Right hindlimb (tissue), 1 donor: ENCODE data around the gene HSF2BP.
A peak's percentile ranks its signal among the peaks of the same experiment; 100 is the strongest.
"Not testable (repeated sequence)": the region's sequence is repeated elsewhere in the genome, so short reads cannot be mapped to it uniquely, and the experiment has no call there.

Experiments used
- DNase-seq: peaks from one replicate; pipeline ENCODE4 v3.0.0-alpha.2; 2018

HSF2BP gene

GRCh38 chr21:43596616-43597015, 62.7 kb downstream of the HSF2BP start:
- no peak for DNase-seq

GRCh38 chr21:43595769-43596168, 63.5 kb downstream of the HSF2BP start:
- DNase-seq, result not testable (repeated sequence)

GRCh38 chr21:43593078-43593477, 66.2 kb downstream of the HSF2BP start:
- DNase-seq, result no peak

DNA sequence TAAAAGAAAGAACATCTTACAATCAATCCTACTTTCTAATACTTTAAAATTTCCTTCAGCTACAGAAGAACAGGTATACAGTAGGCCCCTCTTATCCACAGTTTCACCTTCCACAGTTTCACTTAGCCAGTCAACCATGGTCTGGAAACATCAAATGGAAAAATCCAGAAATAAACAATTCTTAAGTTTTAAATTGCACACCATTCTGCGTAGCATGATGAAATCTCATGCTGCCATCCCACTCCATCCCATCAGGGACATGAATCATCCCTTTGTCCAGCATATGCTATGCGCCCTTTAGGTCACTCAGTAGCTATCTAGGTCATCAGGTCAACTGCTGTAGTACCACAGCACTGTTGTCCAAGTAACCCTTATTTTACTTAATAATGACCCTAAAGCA, 67.7 kb downstream of the HSF2BP start:
- DNase-seq, result no peak

- no peak for DNase-seq
Observed at GRCh38 chr21:43590194-43590593, 69.1 kb downstream of the HSF2BP start.

DNA sequence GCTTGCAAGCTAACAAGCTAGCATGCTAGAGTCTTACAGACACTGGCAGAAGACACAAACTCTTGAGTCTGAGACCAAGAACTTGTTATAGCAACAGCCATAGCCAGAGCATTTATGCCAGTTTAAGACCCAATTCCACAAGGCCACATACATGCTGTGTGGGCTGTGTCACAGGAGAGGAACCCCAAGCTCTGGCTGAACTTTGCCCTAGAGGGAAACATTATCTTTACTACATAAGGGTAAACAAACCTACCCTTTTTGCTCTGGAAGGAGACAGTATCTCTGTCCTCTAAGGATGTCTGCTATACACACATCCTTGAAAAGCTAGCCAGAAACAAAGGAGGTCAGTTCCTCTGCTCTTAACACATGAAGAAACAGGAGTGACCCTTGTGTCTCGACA, 70.3 kb downstream of the HSF2BP start:
- no peak for DNase-seq

DNA sequence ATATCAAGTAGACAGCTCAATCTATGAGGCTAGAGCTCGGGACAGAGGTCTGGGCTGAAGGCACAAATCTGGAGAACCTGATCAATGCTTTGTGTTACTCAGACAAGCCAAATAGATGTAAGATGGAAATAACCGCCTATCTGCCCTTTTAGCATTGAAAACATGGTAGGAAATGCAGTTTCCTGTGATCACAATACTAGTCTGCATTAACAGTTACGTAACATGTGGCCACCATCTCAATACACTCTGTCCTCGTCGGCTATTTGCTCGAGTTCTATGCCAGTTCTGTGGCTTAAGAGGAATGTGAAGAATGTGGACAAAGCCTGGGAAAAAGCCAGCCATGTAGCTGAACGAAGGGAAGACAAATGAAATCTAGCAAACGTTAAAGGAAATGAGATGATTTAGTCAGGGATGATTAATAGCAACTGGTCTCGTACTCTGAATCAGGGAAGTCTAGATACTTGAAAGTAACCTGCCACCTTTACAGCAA, 73.3 kb downstream of the HSF2BP start:
- DNase-seq, result peak; percentile 79

GRCh38 chr21:43585514-43585913, 73.8 kb downstream of the HSF2BP start:
- DNase-seq, result no peak

- DNase-seq, result no peak
Observed at GRCh38 chr21:43581453-43581852, 77.8 kb downstream of the HSF2BP start.

- no peak for DNase-seq
Observed at GRCh38 chr21:43578677-43579303, 80.5 kb downstream of the HSF2BP start.

DNA sequence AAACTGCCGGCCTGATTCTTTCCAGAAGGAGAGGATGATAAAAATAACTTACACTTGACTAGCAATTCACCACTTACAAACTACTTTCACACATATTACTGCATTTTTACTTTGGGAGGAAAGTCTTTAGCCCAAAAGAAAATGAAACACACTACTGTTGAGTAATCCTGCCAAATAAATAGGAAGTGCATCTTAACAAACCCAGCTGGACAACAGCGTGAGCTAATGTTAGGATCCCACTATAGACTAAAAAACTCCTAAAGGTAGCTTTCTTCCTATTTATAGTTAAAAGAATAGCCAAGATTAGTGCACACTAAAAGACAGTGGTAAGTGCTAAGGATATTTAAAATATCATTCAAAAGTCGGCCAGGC, 83.8 kb downstream of the HSF2BP start:
- no peak for DNase-seq

DNA sequence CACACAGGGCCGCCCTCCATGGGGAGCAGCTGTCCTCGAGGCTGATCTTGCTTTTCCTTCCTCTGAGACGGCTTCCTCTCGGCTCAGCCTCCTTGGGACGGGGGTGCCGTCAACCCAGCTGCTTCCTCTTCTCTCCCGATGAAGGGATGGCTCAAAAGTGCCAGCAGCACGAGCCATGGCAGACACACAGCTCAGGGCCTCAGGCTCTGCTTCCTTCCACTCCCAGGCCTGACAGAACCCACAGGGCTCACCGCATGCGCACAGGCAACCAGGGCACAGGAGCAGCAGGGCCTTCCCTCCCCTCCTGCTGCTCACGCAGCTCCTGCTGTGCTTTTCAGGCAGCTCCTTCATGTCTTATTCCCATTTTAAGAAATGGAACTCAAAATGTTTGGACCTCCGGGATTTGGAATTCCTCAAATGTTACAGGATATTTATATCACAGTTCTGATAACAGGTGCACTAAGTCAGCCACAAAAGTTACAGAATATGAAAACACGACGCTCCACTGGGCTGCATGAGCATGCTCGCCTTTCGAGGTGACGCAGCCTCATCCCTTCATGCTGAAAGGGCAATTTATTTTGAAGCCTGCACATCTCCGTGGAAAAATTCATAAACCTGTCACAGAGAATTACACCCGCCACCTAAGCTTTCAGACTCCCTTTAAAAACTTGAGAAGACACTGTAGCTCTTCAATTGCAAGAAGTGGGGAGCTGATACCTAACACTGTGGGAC, 84.4 kb downstream of the HSF2BP start:
- DNase-seq, result no peak

DNA sequence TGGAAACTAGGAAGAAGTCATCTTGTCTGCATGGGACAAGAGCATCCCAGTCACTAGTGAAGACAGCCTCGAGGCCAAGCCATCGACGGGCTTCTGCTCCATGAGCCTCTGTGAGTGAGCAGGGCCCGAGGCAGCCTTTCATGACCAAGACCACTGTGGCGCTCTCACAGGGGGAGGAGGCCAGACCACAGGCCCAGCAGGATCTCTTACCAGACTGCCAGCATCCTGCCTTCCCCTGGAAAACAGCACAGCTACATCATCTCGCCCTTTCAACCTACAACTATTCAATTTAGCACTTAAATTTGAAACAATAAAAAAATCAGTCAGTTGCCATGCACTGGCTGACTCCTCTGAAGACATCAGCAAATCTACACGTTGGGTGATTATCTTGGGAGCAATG, 85.4 kb downstream of the HSF2BP start:
- no peak for DNase-seq

DNA sequence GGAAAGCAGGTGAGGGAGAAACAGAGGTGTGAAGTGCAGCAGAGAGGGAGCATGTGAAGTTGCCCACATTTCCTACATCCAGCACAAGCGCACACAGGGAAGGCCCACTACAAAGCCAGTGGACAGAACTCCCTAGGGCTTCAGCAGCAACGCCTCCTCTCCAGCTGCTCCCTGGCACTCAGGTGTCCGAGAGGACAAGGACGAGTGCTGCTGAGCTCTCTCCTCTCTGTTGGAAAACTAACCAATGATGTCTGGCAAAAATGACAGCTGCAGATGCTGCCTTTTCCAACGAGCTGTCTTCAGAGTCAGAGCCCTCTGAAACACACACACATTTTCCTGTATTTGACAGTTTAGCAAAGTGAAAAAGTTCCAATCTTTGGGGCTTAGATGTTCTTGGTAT, 86.8 kb downstream of the HSF2BP start:
- no peak for DNase-seq

GRCh38 chr21:43571976-43572375, 87.3 kb downstream of the HSF2BP start:
- DNase-seq, result no peak

DNA sequence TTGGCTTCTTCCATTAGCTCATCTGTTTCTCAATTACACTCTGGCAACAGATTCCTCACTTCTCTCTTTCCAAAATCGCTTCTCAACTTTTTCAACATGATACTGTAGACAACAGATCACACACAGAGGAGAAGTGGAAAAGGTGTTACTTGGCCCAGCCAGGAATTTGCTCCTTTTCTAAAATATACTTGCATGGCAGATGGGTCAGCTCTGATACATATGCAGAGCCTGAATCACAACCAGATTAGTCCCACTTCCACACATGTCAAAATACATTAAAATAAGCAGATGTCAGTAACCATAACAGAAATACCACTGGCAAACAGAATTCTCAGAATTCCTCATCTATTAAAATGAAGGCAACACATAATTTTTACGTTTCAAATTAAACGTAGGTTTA, 89.1 kb downstream of the HSF2BP start:
- DNase-seq, result not testable (repeated sequence)

GRCh38 chr21:43562451-43562850, 96.8 kb downstream of the HSF2BP start:
- DNase-seq, result not testable (repeated sequence)

GRCh38 chr21:43540561-43540960, 118.7 kb downstream of the HSF2BP start:
- not testable (repeated sequence) for DNase-seq

DNA sequence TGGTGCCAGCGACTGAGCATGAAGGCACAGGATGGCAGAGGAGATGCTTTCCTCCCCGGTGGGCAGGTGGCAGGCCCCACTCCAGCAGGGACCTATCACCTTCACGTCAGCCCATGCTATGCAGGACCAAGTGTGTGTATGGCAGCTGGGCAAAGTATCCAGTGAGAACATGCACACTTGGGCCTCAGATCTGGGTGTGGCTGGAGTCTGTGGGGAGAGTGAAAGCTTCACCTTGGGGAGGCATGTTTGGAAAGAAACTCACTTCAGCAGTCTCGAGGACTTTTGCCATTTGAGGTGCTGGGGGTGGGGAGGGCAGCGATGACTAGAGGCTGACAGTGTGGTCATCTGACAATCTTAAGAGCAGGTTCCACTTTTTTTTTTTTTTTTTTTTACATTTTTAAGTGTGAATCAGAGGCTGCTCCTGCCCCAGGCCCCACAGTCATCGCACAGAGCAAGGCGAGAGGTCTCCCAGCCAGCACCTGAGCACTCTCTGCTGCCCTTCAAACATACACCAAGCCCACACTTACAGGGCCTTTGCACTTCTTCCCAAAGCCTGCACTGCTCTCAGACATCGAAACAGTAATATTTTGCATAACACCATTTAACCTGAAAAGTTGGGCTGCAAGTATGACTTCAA, 136.7 kb downstream of the HSF2BP start:
- not testable (repeated sequence) for DNase-seq

GRCh38 chr21:43517701-43518100, 141.6 kb downstream of the HSF2BP start:
- not testable (repeated sequence) for DNase-seq

DNA sequence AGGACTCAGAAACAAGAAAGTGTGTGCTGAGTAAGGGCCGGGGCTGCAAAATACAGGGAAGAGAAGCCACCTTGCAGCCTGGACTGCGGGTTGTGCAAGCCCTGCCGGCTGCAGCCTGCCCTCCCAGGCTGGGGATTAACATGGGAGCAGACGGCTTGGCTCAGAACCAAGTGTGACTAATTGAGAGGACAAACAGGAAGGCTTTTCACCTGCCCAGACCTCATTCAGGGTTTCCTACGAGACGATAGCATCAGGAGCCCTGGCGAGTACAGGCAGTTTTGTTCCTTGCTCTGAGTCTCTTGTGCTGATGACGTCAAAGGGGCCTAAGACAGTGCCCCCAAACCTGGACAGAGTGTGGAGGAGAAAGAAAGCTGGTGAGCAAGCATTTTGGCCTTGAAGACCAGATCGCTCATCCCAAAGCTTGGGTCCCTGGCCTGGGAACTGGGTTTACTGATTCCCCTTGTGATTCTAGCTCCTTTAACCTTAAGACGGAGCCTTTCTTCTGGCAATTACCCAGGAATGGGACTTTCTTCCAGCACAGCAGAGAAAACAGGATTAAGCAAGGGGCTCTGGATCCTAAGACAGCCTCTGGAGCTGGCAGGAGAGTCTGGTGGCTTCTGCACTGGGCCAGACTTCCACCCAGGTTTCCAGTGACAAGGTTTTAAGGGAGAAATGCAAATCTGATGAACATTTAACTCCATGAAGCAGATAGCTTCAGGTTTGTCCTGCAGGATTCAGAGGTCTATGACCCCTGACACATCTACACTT, 142.2 kb downstream of the HSF2BP start:
- DNase-seq, result not testable (repeated sequence)

DNA sequence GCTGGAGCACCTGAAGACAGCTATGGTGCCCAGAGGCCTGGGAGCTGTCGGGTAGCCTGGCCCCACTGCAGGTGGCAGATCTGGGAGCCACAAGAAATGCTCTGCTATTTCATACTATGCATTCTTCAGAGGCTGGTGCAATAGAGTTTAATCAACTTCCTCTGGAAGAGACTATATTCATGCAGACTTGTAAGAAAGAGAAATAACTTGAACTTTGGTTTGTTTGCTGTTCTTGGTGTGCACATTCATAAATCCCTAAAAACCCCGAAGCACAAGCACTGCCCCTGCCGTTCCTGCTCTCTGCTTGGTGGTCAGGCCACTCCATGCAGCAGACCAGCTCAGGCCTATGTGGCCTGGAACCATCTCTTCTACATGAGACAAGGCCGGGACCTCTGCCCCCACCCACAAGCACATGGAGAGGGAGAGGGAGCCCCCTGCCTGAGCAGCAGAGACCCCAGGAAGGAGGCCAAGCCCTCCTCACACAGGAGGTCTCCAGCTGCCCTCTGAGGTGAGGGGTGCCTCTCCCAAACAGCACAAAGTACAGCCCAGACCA, 142.9 kb downstream of the HSF2BP start:
- DNase-seq, result not testable (repeated sequence)

DNA sequence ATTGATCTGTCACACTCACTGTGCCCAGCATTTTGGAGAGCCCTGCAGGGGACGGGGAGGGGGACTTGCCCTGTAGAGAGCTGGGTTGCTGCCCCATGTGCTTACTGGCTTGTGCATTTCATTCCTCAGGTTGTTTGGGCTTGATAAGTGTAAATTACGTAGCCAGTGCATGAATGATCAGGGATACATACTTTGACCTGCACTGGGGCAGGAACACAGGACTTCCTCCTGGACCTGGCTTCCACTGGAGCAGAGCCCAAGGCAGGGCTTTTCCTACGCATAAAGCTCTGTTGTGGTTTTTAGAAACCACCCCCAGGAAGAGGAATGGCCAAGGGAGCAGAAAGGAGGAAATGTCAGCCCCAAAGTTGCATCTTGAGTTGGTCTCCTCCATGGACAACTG, 144.5 kb downstream of the HSF2BP start:
- DNase-seq, result not testable (repeated sequence)
